Stimulated activated CD4-positive, alpha-beta T cell treated with anti-CD3 and anti-CD28 coated beads, Interleukin-4, amount 100 ng/mL, for 1 hour (primary cell): ENCODE results near the gene GOLPH3L.
"Not testable (repeated sequence)": the region's sequence is repeated elsewhere in the genome, so short reads cannot be mapped to it uniquely, and the experiment has no call there.

Experiments used
- DNase-seq: peaks from one replicate; pipeline ENCODE4 v3.0.0-alpha.2; 2020

The GOLPH3L gene

DNA sequence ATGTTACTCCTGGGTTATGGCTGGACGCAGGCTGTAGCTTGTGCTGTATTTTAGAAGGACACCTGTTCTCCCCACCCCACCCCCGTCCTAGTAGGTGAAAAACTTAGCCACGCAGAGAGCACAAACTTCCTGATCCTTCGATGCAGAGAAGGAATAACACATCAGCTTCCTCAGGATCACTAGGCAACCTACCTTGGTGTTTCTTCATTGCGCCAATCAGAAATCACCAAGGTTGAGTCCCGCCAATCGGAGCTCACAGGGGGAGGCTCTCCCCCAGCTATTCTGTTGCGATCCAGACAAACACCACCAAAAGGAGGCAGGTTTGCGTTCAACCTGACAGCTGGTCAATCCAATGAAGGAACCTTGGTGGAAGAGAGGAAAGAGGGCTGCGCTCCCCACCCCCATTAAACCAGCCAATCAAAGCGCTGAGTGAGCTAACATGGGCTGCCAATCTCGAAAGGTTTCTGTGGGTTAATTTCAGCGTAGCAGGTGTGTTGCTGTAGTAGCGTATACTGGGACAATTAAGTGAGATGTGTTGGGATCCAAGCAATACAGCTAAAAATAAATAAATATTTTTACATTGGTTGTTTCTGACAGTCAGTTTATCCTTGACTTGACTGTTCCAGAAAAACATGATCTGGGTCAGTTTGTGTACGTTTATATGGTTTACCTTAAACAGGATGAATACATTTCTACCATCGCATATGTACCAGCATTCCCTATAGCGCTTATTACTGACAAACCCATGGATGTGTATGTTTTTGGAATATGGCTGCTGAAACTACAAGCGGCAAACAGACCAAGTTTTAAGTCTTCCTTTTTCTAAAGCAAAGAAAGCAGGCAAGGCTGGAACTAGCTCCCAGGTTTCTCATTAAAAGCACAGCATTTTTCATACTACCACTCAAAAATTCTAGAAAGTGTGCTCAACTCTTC is at the start of gene GOLPH3L:
GOLPH3L (minus strand) TSS at position 160 of the 933 bp plus-strand sequence. CDS start 2,316 bp downstream, outside the sequence.
- DNase-seq, result peak; percentile 80

- no peak for DNase-seq
Observed at GRCh38 chr1:150730130-150730721, 33.3 kb upstream of the GOLPH3L start.

GRCh38 chr1:150724336-150724735 is 27.4 kb upstream of the GOLPH3L start:
- DNase-seq, result no peak

GRCh38 chr1:150720703-150721102 is 23.7 kb upstream of the GOLPH3L start, which contains the start of gene HORMAD1:
TSS of gene HORMAD1 (minus strand) at chr1:150720895. CDS start at chr1:150719505, 1,390 bp downstream.
- DNase-seq, result no peak

- DNase-seq, result no peak
Observed at GRCh38 chr1:150720098-150720497, 23.1 kb upstream of the GOLPH3L start.

- no peak for DNase-seq
Observed at GRCh38 chr1:150718225-150718891, 21.4 kb upstream of the GOLPH3L start.

DNA sequence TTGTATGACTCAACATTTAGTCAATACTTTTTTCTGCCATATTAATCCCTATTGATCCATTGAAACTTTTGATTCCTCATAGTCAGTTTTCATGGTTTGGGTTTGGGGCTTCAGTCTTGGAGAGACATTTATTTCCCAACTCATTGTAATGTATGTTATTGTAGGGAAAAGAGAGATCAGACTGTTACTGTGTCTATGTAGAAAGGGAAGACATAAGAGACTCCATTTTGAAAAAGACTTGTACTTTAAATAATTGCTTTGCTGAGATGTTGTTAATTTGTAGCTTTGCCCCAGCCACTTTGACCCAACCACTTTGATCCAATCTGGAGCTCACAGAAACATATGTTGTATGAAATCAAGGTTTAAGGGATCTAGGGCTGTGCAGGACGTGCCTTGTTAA is 12.1 kb upstream of the GOLPH3L start:
- DNase-seq, result not testable (repeated sequence)

DNA sequence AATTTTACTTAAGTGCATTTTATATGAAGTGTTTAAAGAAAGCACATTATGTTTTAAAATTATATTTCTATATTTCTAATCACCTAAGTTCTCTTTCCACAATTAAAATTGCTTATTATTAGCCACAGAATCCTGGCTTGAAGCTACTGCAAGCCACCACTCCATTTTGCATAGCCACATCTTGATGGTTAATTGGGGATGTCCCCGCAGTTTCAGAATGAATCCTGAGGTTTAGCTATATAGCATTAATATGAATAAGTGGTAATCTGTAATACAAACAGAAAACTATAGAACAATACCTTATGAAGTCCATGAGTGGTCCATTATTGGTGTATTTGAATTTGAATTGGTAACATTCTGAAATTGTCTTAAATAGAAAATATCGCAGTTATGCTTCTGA is 11.6 kb upstream of the GOLPH3L start:
- DNase-seq, result no peak

- DNase-seq, result no peak
Observed at GRCh38 chr1:150706091-150706490, 9.1 kb upstream of the GOLPH3L start.

- no peak for DNase-seq
Observed at GRCh38 chr1:150703427-150703826, 6.5 kb upstream of the GOLPH3L start.

- DNase-seq, result no peak
Observed at GRCh38 chr1:150696590-150696989, 364 bp downstream of the GOLPH3L start.

GRCh38 chr1:150696162-150696561 is 792 bp downstream of the GOLPH3L start:
- DNase-seq, result no peak

- DNase-seq, result no peak
Observed at GRCh38 chr1:150695561-150695960, 1.4 kb downstream of the GOLPH3L start.

DNA sequence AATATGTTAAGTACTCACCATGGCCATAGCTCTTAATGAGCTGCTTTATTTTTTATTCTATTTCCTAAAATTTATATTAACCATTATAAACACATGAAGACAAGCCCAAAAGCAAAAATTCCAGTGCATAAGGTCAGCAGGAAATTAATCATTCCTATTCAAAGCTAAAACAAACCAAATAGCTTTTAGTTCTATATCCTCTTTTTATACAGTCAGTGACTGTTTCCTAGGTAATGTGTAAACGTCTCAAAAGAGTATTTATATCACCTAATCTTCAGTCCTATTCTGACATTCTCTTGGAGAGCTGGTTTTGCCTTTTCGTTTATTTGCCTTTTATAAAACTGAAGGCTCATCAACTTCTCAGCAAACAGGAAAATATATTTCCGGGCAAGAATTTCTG is 4.2 kb downstream of the GOLPH3L start:
- no peak for DNase-seq

DNA sequence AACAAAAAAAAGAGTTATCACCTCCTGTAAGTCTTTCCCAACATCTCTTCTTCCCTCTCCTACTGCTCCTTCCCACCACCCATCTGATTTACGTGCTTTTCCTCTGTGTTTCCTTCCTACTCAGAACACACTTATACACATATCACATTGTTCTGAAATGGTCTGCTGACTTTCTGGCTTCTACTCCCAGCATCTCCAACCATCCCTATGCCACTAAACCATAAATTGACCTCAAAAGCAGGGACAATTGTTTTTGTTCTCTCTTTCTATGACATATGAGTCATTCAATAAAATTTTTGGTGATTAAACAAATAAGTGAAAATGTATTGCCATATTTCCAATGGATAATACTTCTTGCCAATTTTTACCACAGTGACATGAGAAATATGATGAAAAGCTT is 8.2 kb downstream of the GOLPH3L start:
- no peak for DNase-seq

GRCh38 chr1:150686275-150686674 is 10.7 kb downstream of the GOLPH3L start:
- no peak for DNase-seq

- DNase-seq, result no peak
Observed at GRCh38 chr1:150683914-150684313, 13.0 kb downstream of the GOLPH3L start.

GRCh38 chr1:150678988-150679387 is 18.0 kb downstream of the GOLPH3L start:
- no peak for DNase-seq

- no peak for DNase-seq
Observed at GRCh38 chr1:150674881-150675280, 22.1 kb downstream of the GOLPH3L start.

GRCh38 chr1:150663321-150663720 is 33.6 kb downstream of the GOLPH3L start:
- DNase-seq, result no peak

- no peak for DNase-seq
Observed at GRCh38 chr1:150662811-150663210, 34.1 kb downstream of the GOLPH3L start.

- no peak for DNase-seq
Observed at GRCh38 chr1:150661156-150661555, 35.8 kb downstream of the GOLPH3L start.

DNA sequence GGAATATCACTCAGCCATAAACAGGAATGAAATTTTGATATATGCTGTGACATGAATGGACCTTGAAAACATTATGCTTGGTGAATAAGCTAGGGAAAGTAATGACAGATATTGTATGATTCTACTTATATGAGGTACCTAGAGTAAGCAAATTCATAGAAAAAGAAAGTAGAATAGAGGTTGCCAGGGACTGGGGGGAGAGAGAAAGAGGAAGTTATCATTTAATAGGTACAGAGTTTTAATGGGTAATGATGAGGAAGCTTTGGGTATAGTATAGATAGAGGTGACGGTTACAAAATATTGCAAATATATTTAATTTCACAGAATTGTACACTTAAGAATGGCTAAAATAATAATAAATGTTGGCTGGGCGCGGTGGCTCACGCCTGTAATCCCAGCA is 36.4 kb downstream of the GOLPH3L start:
- no peak for DNase-seq

DNA sequence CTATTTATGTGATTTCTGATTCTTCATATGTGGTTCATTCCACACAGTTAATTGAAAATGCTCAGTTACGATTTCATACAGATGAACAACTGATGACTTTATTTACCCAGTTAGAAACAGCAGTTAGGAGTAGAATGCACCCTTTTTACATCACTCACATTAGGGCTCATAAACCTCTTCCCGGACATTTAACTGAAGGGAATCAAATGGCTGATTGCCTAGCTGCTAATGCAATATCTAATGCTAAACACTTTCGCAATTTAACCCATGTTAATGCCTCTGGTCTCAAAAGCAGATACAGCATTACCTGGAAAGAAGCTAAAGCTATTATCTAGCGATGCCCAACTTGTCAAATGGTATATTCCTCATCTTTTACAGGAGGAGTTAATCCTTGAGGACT is 39.9 kb downstream of the GOLPH3L start:
- DNase-seq, result not testable (repeated sequence)
